Measurements from ENCODE around the gene MTFMT.
"Not testable (repeated sequence)": the region's sequence is repeated elsewhere in the genome, so short reads cannot be mapped to it uniquely, and the experiment has no call there.

MTFMT gene

DNA sequence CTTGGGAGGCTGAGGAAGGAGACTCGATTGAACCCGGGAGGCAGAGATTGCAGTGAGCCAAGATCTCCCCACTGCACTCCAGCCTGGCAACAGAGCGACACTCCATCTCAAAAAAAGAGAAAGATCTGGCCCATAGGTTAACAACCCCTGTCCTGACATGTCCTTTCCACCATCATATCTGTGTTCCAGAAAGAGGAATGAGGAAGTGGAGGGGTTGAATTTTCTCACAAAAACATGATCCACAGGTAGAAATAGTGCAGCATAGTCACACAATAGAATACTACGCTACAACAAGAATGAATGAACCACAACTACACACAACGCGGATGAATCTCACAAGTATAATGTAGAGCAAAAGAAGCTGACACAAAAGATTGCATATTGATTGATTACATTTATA, 11.0 kb upstream of the MTFMT start:
- no peak for DNase-seq (ENCODE audit: low read depth in 1 of 2, low spot score in 1 of 2)

DNA sequence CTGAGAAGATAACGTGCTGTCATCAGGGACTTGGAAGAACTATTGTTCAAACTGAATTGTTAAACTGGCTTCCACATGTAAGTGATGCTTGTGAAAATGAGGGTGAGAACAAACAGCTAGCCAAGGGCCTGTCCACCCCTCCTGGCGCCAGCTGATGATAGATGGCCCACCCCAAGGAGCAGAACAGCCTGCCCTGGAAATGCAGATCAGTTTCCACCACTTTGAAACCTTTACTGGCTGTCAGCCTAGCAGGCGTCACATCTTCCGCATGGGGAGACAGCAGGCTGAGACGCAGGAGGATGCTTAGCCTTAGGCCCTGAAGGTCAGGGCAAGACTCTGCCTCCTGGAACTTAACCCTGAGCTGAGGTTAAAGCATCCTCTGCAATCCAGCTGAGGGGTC, 9.4 kb upstream of the MTFMT start:
- DNase-seq (ENCODE audit: low read depth in 1 of 2, low spot score in 1 of 2), result no peak

DNA sequence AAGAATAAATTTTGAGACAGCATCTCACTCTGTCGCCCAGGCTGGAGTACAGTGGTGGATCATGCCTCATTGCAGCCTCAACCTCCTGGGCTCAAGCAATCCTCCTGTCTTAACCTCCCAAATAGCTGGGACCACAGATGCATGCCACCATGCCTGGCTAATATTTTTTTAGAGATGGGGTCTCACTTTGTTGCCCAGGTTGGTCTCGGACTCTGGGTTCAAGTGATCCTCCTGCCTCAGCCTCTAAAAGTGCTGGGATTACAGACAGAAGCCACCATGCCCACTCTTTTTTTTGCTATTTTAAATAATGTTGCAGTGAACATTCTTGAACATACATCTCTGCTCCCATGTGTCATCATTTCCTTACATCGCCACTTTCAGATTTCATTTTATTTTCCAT, 9.0 kb upstream of the MTFMT start:
- no peak for DNase-seq (ENCODE audit: low read depth in 1 of 2, low spot score in 1 of 2)

DNA sequence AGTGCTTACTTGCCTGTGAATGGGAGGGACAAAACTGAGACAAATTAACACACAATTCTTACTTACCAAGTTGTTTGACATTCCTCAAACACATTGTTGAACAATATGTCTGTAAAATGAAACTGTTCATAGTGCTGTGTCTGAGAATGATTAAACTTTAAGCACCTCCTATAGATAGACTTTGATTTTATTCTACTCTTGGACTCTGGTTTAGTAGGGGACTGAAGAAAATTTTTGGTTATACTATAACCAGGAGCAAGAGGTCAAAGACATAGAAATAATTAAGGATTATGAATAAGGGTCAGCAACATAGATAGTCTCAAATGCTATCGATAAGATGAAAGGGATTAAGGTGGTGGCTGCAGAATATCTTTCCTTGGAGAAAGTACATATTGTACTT, 7.9 kb upstream of the MTFMT start:
- DNase-seq (ENCODE audit: low read depth in 1 of 2, low spot score in 1 of 2), result no peak

DNA sequence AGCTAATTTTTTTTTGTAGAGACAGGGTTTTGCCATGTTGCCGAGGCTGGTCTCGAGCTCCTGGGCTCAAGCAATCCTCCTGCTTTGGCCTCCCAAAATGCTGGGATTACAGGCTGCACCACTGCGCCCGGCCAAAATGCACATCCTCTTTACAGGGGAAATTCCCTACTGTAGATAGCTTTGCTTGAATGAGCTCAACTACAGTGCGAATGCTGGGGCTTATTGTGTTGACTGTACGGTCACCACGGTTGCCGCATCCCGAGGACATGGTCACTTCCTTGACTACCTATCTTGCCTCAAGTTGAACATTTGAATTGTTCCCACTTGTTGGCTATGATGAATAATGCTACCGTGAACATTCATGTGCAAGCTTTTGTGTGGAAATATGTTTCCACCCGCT, 5.3 kb upstream of the MTFMT start:
- no peak for DNase-seq (ENCODE audit: low read depth in 1 of 2, low spot score in 1 of 2)

DNA sequence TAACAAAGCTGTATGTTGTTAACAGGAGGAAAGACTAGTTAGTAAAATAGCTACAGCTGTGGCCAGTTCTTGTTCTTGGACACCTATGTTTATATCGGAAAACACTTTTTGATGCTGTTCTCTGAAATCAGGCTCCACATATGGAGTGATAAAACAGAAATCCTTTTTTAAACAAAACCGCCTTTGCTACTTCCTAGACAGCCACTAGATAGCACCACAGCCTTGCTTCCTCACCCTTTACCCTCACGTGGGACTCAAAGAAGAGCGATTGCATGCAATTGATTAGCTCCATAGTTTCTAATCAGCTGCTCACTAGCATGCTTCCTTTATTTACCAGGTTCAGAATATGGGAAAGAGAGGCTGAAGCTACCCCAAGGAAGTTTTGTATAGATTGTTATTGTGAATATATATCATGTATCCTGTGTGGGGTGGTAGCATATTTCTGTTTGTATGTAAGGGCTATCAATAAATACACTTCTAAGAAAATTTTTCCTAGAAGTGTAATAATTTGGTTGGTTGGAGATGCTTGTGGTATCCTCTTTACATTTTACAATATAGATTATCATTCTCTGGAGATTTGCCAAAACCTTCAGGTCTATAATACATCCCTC, 4.3 kb upstream of the MTFMT start:
- no peak for DNase-seq (ENCODE audit: low read depth in 1 of 2, low spot score in 1 of 2)

DNA sequence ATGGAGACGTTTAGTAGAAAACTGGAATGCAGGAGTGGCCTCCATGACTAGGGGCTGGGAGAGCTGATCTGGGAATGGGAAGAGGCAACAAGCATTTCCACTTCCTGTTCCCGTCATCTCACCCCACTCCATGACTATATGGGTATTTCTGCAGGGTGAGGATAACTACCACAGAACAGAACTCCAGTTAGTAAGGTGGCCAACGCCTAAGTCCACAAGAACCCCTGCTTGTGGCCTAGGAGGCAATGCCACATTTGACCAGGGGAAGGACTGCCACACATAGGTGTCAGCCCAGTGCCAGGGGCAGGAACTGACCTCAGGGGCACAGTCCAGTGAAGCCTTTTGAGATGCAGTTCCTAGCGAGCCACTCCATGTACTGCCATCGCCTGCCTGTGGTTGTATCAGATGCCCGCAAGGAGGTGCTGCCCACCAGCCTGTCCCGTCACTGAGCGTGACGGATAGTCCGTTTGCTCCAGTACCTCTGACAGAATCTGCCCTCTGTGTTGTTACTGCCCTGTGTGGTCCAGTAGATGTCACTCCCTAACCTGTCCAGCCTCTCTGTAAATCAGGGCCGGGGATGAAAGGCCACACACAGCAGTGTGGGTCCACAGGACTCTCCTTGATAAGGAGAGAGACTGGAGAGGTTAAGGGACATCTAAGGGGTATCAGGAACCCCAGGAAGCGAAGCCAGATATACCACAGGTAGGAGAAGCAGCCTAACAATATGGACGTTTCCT, 3.5 kb upstream of the MTFMT start:
- DNase-seq (ENCODE audit: low read depth in 1 of 2, low spot score in 1 of 2), result no peak

DNA sequence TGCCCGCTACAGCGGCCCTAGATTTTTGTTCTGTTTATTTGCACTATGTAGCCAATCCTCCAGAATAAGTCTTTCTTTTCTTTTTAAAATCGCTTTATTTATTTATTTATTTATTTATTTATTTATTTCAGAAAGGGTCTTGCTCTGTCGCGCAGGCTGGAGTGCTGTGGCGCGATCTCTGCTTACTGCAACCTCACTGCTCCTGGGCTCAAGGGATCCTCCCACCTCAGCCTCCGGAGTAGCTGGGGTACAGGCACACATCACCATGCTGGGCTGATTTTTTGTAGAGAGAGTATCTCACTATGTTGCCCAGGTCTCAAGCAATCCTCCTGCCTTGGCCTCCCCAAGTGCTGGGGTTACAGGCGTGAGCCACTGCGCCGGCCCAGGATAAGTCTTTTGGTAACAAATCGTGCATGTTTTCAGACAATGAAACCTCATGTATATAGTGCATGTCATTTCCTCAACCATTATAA, 333 bp upstream of the MTFMT start:
- no peak for DNase-seq (ENCODE audit: low read depth in 1 of 2, low spot score in 1 of 2)

DNA sequence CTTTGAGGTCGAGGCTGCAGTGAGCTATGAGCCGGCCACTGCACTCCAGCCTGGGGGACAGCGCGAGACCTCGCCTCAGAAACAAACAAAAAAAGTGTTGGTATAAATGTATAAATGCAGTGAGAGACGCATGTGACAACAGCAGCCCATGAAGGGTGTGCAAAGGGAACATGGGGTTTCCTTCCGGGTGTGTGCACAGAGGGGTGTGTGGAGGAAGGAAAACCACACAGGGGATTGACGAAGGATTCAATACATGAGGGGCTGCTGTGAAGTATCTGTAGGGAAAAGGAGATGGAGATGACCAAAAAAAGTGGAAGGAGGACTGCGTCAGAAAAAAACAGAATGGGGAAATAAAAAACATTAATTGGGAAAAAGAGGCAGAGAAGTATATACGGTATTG, 1.1 kb downstream of the MTFMT start:
- DNase-seq (ENCODE audit: low read depth in 1 of 2, low spot score in 1 of 2), result no peak

DNA sequence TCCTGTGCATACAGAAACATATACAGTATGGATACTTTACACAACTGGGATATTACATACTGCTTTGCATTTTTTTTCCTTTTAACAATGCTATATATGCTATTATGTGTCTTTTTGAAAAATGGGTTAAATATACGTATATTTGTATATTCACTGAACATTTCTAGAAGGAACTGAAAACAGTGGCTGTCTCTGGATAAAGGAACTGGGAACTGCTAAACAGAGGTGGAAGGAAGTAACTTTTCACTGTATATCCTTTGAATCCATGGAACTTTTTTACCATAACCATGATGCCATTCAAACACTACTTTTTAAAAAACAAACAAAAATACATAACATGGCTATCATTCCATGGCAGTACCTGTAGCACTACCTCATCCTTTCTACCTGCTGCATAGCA, 1.8 kb downstream of the MTFMT start:
- no peak for DNase-seq (ENCODE audit: low read depth in 1 of 2, low spot score in 1 of 2)

DNA sequence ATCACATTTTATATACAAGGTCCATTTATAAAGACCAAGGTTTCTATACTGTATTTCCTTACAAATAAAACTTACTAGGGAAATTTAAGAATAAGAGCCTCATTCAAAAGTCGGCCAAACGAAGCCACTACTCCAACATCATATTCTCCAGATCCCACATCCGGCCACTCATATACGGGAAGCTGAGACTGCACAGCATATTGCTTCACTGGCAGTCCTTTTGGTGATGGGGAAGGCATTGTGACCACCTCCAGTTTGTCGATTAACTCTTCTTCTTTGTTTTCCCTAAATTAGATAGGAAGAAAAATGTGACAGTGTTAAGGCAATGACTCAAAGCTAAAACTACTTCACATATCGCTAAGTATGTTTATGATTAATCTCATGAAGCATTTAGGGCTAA, 2.7 kb downstream of the MTFMT start:
- DNase-seq (ENCODE audit: low read depth in 1 of 2, low spot score in 1 of 2), result no peak

DNA sequence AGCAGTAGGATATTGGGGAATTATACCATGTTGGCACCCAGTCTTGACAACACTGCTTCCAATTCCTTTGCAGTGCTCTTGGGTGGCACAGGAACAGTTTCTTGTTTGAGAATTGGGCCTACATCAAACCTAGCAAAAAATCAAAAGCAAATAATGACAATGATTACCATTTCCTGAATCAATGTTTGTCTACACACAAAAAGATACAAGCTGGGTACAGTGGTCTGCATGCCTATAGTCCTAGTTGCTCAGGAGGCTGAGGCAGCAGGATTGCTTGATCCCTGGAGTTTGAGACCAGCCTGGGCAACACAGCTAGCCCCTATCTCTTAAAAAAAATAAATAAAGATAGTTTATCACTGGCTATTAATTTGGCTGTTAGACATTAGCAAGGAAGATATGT, 8.0 kb downstream of the MTFMT start:
- DNase-seq (ENCODE audit: low read depth in 1 of 2, low spot score in 1 of 2), result no peak

DNA sequence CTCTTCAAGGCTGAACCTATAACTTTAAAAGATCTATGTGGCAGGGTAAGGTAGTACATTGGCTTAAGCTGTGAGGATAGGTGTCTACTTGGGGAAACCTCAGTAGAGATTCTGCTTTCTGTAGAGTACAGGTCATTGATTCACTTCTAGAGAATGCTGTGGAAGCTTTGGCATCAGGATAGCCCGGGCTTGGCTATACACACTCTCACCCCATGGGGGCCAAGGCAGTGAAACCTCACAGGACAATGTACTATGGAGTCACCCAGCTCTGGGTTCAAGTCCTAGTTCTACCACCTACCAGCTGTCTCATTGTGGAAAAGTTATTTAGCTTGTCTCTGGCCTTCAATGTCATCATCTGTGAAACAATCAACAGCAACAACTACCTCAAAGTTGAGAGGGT, 9.0 kb downstream of the MTFMT start:
- no peak for DNase-seq (ENCODE audit: low read depth in 1 of 2, low spot score in 1 of 2)

DNA sequence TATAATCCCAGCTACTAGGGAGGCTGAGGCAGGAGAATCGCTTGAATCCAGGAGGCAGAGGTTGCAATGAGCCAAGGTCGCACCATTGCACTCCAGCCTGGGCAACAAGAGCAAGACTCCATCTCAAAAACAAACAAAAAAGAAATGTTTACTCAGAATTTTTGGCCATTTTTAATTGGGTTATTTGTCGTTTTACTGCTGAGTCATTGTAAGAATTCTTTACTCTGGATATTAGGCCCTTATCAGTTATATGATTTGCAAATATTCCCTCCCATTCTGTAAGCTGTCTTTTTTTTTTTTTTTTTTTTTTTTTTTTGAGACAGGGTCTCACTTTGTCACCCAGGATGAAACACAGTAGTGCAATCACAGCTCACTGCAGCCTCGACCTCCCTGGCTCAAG, 18.2 kb downstream of the MTFMT start:
- not testable (repeated sequence) for DNase-seq (ENCODE audit: low read depth in 1 of 2, low spot score in 1 of 2)

DNA sequence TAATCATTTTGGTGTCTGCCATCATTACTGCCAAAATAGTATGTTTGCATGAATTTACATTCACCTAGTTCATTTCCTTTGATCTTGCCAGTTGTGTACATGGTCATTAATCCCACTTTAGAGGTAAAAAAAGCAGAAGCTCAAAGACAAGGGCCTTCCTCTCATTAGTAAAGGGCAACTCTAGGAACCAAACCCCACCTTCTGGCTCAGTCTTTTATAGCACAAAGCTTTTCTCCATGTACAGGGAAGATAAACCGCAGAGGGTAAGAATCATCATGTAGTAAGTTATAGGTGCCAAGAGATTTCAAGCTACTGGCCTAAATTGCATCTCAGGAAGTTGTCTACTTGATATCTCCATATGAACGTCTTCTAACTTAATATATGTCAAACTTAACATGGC, 20.5 kb downstream of the MTFMT start:
- DNase-seq (ENCODE audit: low read depth in 1 of 2, low spot score in 1 of 2), result no peak

DNA sequence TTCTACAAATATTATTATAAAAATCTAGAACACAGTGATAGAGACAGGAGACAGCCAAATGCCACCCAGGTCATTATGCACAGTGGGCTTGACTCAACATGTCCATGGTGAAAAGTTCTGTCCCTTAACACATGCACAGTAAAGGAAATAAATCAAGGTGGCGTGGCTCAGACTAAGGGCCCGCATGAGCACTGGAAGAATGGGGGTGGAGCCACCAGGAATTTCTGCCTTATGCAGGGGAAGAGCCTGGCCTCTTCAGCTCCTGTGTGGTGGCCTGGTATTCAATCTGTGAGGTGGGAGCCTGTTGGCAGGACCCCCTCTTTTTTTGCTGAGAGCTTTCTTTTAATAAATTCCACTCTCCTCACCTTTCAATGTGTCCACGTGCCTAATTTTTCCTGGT, 22.6 kb downstream of the MTFMT start:
- DNase-seq (ENCODE audit: low read depth in 1 of 2, low spot score in 1 of 2), result no peak

DNA sequence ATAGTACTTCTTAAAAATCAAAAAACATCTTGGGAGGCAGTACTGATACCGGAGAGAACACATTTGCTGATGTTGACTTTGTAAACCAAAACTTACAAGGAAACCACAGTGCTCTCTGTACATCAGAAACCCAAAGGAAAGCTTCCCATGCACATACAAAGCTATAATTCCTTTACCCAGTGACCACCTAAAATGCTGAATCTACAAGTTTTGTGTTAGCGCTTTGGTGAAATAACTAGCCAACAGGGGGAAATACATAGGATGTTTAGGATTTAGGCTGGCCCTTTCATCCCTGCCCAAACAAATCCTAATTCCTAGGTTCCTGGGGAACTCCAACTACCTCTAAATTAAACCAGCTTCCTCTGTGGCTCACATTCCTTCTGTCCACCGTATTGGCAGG, 24.4 kb downstream of the MTFMT start:
- DNase-seq (ENCODE audit: low read depth in 1 of 2, low spot score in 1 of 2), result no peak

DNA sequence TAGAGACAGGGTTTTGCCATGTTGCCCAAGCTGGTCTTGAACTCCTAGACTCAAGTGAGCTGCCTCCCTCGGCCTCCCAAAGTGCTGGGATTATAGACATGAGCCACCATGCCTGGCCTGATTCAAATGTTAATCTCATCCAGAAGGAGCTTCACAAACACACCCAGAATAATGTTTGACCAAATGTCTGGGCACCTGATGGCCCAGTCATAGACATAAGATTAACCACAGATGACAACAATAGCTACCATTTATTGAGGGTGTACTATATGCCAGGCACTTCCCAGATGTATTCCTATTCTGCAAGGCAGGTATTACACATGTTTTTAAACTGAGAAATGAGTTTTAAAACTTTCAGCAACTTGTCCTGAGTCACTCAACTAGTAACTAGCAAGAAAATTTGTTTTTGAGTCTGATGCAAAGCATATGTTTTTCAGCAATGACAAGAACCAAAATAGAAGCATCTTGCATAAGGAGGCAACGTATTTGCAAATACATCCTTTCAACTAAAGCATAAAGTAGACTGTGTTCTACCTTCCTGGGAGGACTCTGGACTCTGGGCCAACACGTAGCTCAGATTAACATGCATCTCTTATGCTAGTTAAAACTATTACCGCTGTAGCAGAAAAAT, 31.6 kb downstream of the MTFMT start:
- no peak for DNase-seq (ENCODE audit: low read depth in 1 of 2, low spot score in 1 of 2)

DNA sequence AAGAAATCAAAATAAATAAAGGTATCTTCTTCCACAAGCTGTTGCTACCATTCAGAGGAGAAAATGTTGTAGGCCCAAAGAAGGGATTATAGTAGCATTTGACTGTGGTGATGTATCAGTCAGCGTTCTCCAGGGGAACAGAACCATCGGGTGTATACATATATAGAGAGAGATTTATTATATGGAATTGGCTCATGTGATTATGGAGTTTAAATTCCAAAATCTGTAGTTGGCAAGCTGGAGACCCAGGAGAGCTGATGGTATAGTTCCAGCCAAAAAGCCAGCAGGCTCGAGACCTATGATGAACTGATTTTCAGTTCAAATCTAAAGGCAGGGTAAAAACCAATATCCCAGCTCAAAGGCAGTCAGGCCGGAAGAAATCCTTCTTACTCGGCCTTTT, 32.4 kb downstream of the MTFMT start:
- DNase-seq (ENCODE audit: low read depth in 1 of 2, low spot score in 1 of 2), result no peak

DNA sequence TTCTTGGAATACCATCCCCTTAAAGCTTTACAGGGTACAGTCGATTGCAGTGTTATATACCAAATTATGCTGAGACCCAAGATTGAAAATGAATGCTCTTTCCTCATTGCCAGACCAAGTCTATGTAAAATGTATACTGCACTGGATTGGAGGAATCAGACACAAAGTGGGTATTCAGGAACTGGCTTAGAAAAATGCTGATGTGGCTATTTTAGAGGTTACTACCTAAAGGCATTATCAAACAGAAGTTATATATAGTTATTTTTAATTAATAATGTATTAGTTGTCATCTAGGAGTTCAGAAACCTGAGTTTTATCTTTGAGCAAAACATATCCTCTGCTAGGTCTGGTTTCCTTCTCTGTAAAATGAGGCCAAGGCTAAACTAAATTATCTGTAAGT, 36.1 kb downstream of the MTFMT start:
- no peak for DNase-seq (ENCODE audit: low read depth in 1 of 2, low spot score in 1 of 2)

DNA sequence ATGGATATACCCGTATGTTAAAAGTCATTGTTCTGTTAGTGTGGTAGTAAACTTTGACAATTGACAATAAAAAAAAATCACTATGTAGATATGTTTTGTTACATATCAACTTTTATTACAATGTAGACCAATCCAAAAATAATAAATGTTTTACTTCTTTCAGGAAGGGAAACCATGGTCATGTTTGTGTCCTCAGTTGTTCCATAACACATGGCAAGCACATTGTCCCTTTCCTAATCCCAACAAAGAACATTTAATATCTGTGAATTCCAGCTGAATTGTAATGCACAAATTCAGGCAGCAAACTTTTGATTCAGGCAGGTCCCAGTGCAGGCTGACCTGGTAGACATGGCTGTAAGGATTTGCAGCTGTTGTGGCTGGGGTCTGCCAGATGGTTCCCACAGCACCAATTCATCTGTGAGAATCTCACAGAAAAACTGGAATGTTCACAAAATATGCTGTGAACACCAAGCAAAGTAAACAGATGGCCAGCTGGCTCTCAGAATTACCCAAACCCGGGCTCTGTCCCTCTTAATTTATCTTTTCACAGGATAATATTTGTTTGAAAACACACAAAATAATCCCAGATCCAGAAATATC, 37.8 kb downstream of the MTFMT start:
- DNase-seq (ENCODE audit: low read depth in 1 of 2, low spot score in 1 of 2), result no peak

DNA sequence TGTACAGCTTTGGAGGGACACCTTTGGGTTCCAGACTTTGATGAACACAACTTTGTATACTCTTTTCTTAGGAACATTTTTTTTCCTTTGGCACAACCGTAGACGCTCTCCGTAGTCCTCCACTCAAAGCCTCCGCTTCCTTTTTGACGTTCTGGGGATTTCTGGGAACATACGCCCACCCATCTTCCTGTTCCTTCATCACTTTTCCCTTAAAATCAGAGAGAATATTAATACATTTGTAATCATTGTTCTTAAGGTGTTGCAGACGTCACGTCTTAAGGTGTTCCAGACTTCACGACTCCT, 39.3 kb downstream of the MTFMT start:
- DNase-seq (ENCODE audit: low read depth in 1 of 2, low spot score in 1 of 2), result no peak

Measured in activated CD4-positive, alpha-beta T cell treated with anti-CD3 and anti-CD28 coated beads, Interleukin-2, amount 50 U/mL, for 24 hours (primary cell).